Progenitor cell of endocrine pancreas (in vitro differentiated cells): ENCODE measurements around the gene INPP5J. TPM values are rescaled to one million over a fixed set of nuclear protein-coding genes. Genes with fewer than 3 reads are reported as not detected.

Experiments
- DNase-seq: peaks from one replicate; pipeline ENCODE4 v3.0.0; 2021; ENCODE audit warnings: low spot score; ENCODE audit not compliant: unreplicated experiment
- H3K27ac Mint-ChIP-seq: 2 replicates; pipeline ENCODE4 v1.8.0; 2021; ENCODE audit warnings: mild to moderate bottlenecking, moderate library complexity, mixed read lengths
- H3K27me3 Mint-ChIP-seq: 2 replicates; pipeline ENCODE4 v1.8.0; 2021; ENCODE audit warnings: mixed read lengths
- H3K36me3 Mint-ChIP-seq: 2 replicates; pipeline ENCODE4 v1.8.0; 2022; ENCODE audit warnings: mixed read lengths; ENCODE audit not compliant: insufficient read depth
- H3K4me1 Mint-ChIP-seq: 2 replicates; pipeline ENCODE4 v1.8.0; 2021; ENCODE audit warnings: low read depth, mixed read lengths
- H3K4me3 Mint-ChIP-seq: 2 replicates; pipeline ENCODE4 v1.8.0; 2021; ENCODE audit warnings: low read depth, mild to moderate bottlenecking, moderate library complexity, mixed read lengths
- H3K9me3 Mint-ChIP-seq: 2 replicates; pipeline ENCODE4 v1.8.0; 2021; ENCODE audit warnings: low read depth, mixed read lengths
- CTCF ChIP-seq: fragments of 200-600 bp; sonication (generic); IDR thresholded peaks from one replicate; pipeline ENCODE4 v1.5.0; 2021; ENCODE audit warnings: antibody characterized with exemption, mild to moderate bottlenecking; ENCODE audit not compliant: unreplicated experiment
- total RNA-seq: library from RNA; stranded (reverse); gene quantifications from 2 replicates; pipeline ENCODE4 v1.2.1, GENCODE V29; 2021

Gene INPP5J
- total RNA-seq, 1 donor from 2014 or later, result 17.9 TPM

- Mint-ChIP-seq H3K27me3 (peaks cover 20% of the 10 kb centered on the region), H3K4me1 (peaks cover 2% of the 10 kb centered on the region), H3K27ac (no peak overlapping the region), H3K36me3 (no peaks in the 10 kb centered on the region), H3K4me3 (no peak overlapping the region), H3K9me3 (peaks cover 2% of the 10 kb centered on the region)
- no peak for DNase-seq
- TF ChIP-seq CTCF, result no peak
These were observed 18.8 kb downstream of the INPP5J start for GRCh38 chr22:31141551-31141950.

GRCh38 chr22:31142285-31142684, 19.5 kb downstream of the INPP5J start:
- TF ChIP-seq CTCF, result no peak
- Mint-ChIP-seq H3K9me3 (peaks cover 6% of the 10 kb centered on the region), H3K4me3 (no peak overlapping the region), H3K27ac (no peak overlapping the region), H3K4me1 (peaks cover 2% of the 10 kb centered on the region), H3K36me3 (no peaks in the 10 kb centered on the region), H3K27me3 (peaks cover 20% of the 10 kb centered on the region)
- no peak for DNase-seq

GRCh38 chr22:31143038-31143437, 20.3 kb downstream of the INPP5J start:
- peaks cover 20% of the 10 kb centered on the region for H3K27me3 Mint-ChIP-seq
- peaks cover 9% of the 10 kb centered on the region for H3K9me3 Mint-ChIP-seq
- H3K36me3 Mint-ChIP-seq, result no peaks in the 10 kb centered on the region
- H3K27ac Mint-ChIP-seq, result no peak overlapping the region
- H3K4me1 Mint-ChIP-seq, result peaks cover 2% of the 10 kb centered on the region
- TF ChIP-seq CTCF, result no peak
- DNase-seq, result no peak
- no peak overlapping the region for H3K4me3 Mint-ChIP-seq

- H3K27me3 Mint-ChIP-seq, result peaks cover 20% of the 10 kb centered on the region
- no peaks in the 10 kb centered on the region for H3K36me3 Mint-ChIP-seq
- TF ChIP-seq CTCF, result no peak
- peaks cover 9% of the 10 kb centered on the region for H3K9me3 Mint-ChIP-seq
- H3K4me1 Mint-ChIP-seq, result peaks cover 2% of the 10 kb centered on the region
- no peak overlapping the region for H3K4me3 Mint-ChIP-seq
- DNase-seq, result no peak
- H3K27ac Mint-ChIP-seq, result no peak overlapping the region
These were observed 20.8 kb downstream of the INPP5J start for GRCh38 chr22:31143537-31143936.

DNA sequence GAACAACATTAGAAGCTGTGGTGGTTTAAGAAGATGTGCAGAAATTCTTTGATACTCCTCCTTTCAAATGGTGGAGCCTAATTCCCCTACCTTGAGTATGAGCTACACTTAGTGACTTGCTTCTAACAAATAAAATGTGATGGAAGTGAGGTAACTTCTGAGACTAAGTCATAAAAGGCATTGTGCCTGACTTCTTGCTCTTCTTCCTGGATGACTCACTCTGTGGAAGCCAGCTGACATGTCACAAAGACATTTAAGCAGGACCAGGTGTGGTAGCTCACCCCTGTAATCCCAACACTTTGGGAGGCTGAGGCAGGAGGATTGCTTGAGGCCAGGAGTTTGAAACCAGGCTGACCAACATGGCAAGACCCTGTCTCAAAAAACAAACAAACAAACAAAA, 21.5 kb downstream of the INPP5J start:
- TF ChIP-seq CTCF, result no peak
- Mint-ChIP-seq H3K27me3 (peaks cover 20% of the 10 kb centered on the region), H3K9me3 (peaks cover 9% of the 10 kb centered on the region), H3K27ac (no peak overlapping the region), H3K36me3 (no peaks in the 10 kb centered on the region), H3K4me3 (no peak overlapping the region), H3K4me1 (peaks cover 2% of the 10 kb centered on the region)
- no peak for DNase-seq
